Calu3 (cell line): ENCODE data around the gene GAD2. TPM values are rescaled to one million over a fixed set of nuclear protein-coding genes. Genes with fewer than 3 reads are reported as not detected.

Source experiments
- BruUV-seq: library from RNA; stranded (reverse); fragments of 400-500 nt; replicated peaks from 2 replicates; lab custom pipeline; 2021; lab: Mats Ljungman, UMichigan
- CTCF ChIA-PET: fragments of 300-600 bp; sonication (Branson Sonifier 250); formaldehyde crosslinking; loops from one replicate; lab custom pipeline; 2022; ENCODE audit warnings: antibody characterized with exemption; lab: Charles Lee
- DNase-seq: peaks from one replicate; pipeline ENCODE4 v3.0.0; 2022
- H3K27ac Mint-ChIP-seq: one replicate; pipeline ENCODE4 v1.8.0; 2022; ENCODE audit warnings: mixed read lengths; ENCODE audit not compliant: unreplicated experiment
- H3K27me3 Mint-ChIP-seq: one replicate; pipeline ENCODE4 v1.8.0; 2022; ENCODE audit warnings: mixed read lengths; ENCODE audit not compliant: unreplicated experiment
- H3K36me3 Mint-ChIP-seq: one replicate; pipeline ENCODE4 v1.8.0; 2022; ENCODE audit warnings: mild to moderate bottlenecking, moderate library complexity, mixed read lengths; ENCODE audit not compliant: insufficient read depth, unreplicated experiment
- H3K4me1 Mint-ChIP-seq: one replicate; pipeline ENCODE4 v1.8.0; 2022; ENCODE audit warnings: mild to moderate bottlenecking, low read depth, mixed read lengths; ENCODE audit not compliant: unreplicated experiment
- H3K4me3 Mint-ChIP-seq: one replicate; pipeline ENCODE4 v1.8.0; 2022; ENCODE audit warnings: mild to moderate bottlenecking, low read depth, moderate library complexity, mixed read lengths; ENCODE audit not compliant: unreplicated experiment
- H3K9me3 Mint-ChIP-seq: one replicate; pipeline ENCODE4 v1.8.0; 2022; ENCODE audit warnings: low read depth, mixed read lengths; ENCODE audit not compliant: unreplicated experiment
- CTCF ChIP-seq: fragments of 200-600 bp; IDR thresholded peaks from one replicate; pipeline ENCODE4 v1.8.0; 2022; ENCODE audit warnings: antibody characterized with exemption; ENCODE audit not compliant: unreplicated experiment
- intact Hi-C: fragments of 100-400 bp; cut with micrococcal nuclease; formaldehyde crosslinking; loops from one replicate; pipeline ENCODE4 v1.10.0; 2022; ENCODE audit not compliant: unreplicated experiment
- total RNA-seq: library from RNA; stranded (reverse); gene quantifications from 2 replicates; pipeline ENCODE4 v1.2.3, GENCODE V29; 2022

The GAD2 gene
- total RNA-seq, 1 experiment from 2014 or later, result not detected

- H3K27me3 Mint-ChIP-seq, result peaks cover 16% of the 10 kb centered on the region
- DNase-seq, result no peak
- no peaks in the 10 kb centered on the region for H3K9me3 Mint-ChIP-seq
- intact Hi-C loops, result no loop called here
- BruUV-seq, result no TSS peak
- H3K27ac Mint-ChIP-seq, result no peak overlapping the region
- H3K36me3 Mint-ChIP-seq, result no peaks in the 10 kb centered on the region
- H3K4me1 Mint-ChIP-seq, result no peaks in the 10 kb centered on the region
- no peak overlapping the region for H3K4me3 Mint-ChIP-seq
- TF ChIP-seq CTCF, result no peak
- CTCF ChIA-PET, result no interaction called here
Observed at GRCh38 chr10:26303366-26303765, 86.8 kb downstream of the GAD2 start.

- H3K27me3 Mint-ChIP-seq, result peaks cover 34% of the 10 kb centered on the region
- intact Hi-C loops, result no loop called here
- BruUV-seq, result no TSS peak
- no peaks in the 10 kb centered on the region for H3K36me3 Mint-ChIP-seq
- no peak for TF ChIP-seq CTCF
- H3K27ac Mint-ChIP-seq, result no peak overlapping the region
- no peaks in the 10 kb centered on the region for H3K4me1 Mint-ChIP-seq
- no peak overlapping the region for H3K4me3 Mint-ChIP-seq
- CTCF ChIA-PET, result no interaction called here
- DNase-seq, result no peak
- no peaks in the 10 kb centered on the region for H3K9me3 Mint-ChIP-seq
Observed at GRCh38 chr10:26310361-26310760, 93.8 kb downstream of the GAD2 start.

GRCh38 chr10:26311383-26311940 is 94.9 kb downstream of the GAD2 start:
- no peak for DNase-seq
- H3K27ac Mint-ChIP-seq, result no peak overlapping the region
- no TSS peak for BruUV-seq
- H3K27me3 Mint-ChIP-seq, result peaks cover 34% of the 10 kb centered on the region
- intact Hi-C loops, result no loop called here
- no peaks in the 10 kb centered on the region for H3K36me3 Mint-ChIP-seq
- TF ChIP-seq CTCF, result no peak
- H3K4me3 Mint-ChIP-seq, result no peak overlapping the region
- H3K9me3 Mint-ChIP-seq, result no peaks in the 10 kb centered on the region
- no peaks in the 10 kb centered on the region for H3K4me1 Mint-ChIP-seq
- CTCF ChIA-PET, result interaction anchor here (0.7 kb wide), 2 partner anchors 213 to 522 kb away, joined by 4 read pairs; no protein-coding TSS in a partner anchor

- no peak for DNase-seq
- H3K27me3 Mint-ChIP-seq, result peaks cover 34% of the 10 kb centered on the region
- no peak for TF ChIP-seq CTCF
- no peak overlapping the region for H3K27ac Mint-ChIP-seq
- no peaks in the 10 kb centered on the region for H3K9me3 Mint-ChIP-seq
- CTCF ChIA-PET, result no interaction called here
- no TSS peak for BruUV-seq
- no peaks in the 10 kb centered on the region for H3K4me1 Mint-ChIP-seq
- intact Hi-C loops, result no loop called here
- H3K36me3 Mint-ChIP-seq, result no peaks in the 10 kb centered on the region
- H3K4me3 Mint-ChIP-seq, result no peak overlapping the region
Observed at GRCh38 chr10:26314265-26315013, 97.9 kb downstream of the GAD2 start.
